Measurements from ENCODE around the gene POU2F3. TPM values are rescaled to one million over a fixed set of nuclear protein-coding genes. Genes with fewer than 3 reads are reported as not detected.

The POU2F3 gene
- total RNA-seq, 1 donor from 2014 or later, result not detected

GRCh38 chr11:120335908-120336640 lies 96.1 kb downstream of the POU2F3 start, which contains the start of gene ARHGEF12:
ARHGEF12 (plus strand) TSS chr11:120336413; CDS start chr11:120337244, 831 bp downstream.
- Histone ChIP-seq H3K9me3 (ENCODE audit: low read depth) (no peaks in the 10 kb centered on the region), H3K9ac (peak within 1 kb of the TSS; percentile 72), H3K36me3 (no peaks in the 10 kb centered on the region), H3K27ac (peak within 1 kb of the TSS; percentile 59), H2AFZ (replicated peaks) (peak within 1 kb of the TSS; percentile 77), H3K4me3 (peak within 1 kb of the TSS; percentile 97), H3K4me2 (peak within 1 kb of the TSS; percentile 92), H3K79me2 (ENCODE audit: low read depth) (peaks cover 44% of the 10 kb centered on the region), H3K27me3 (no peaks in the 10 kb centered on the region), H3K4me1 (peaks cover 25% of the 10 kb centered on the region), H3F3A (ENCODE audit: low read depth) (peaks cover 38% of the 10 kb centered on the region), H4K20me1 (ENCODE audit: low read depth) (peaks cover 43% of the 10 kb centered on the region)
- peaks cover 31% of the 10 kb centered on the region for H3K4me1 Mint-ChIP-seq
- H3K36me3 Mint-ChIP-seq, result peaks cover 3% of the 10 kb centered on the region
- H3K9me3 Mint-ChIP-seq, result peaks cover 2% of the 10 kb centered on the region
- TF ChIP-seq EZH2phosphoT487 (IDR thresholded peaks at IDR 0.05), result no peak
- TF ChIP-seq, protein P1, sequence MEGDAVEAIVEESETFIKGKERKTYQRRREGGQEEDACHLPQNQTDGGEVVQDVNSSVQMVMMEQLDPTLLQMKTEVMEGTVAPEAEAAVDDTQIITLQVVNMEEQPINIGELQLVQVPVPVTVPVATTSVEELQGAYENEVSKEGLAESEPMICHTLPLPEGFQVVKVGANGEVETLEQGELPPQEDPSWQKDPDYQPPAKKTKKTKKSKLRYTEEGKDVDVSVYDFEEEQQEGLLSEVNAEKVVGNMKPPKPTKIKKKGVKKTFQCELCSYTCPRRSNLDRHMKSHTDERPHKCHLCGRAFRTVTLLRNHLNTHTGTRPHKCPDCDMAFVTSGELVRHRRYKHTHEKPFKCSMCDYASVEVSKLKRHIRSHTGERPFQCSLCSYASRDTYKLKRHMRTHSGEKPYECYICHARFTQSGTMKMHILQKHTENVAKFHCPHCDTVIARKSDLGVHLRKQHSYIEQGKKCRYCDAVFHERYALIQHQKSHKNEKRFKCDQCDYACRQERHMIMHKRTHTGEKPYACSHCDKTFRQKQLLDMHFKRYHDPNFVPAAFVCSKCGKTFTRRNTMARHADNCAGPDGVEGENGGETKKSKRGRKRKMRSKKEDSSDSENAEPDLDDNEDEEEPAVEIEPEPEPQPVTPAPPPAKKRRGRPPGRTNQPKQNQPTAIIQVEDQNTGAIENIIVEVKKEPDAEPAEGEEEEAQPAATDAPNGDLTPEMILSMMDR (IDR thresholded peaks at IDR 0.05), result peak; percentile 61
- peak; percentile 97 for DNase-seq (ENCODE audit: low spot score)
- H3K4me3 Mint-ChIP-seq, result peak within 1 kb of the TSS; percentile 100
- H3K27ac Mint-ChIP-seq, result peak within 1 kb of the TSS; percentile 94
- H3K27me3 Mint-ChIP-seq (ENCODE audit: insufficient read depth, low read depth), result no peaks in the 10 kb centered on the region

- H3K4me3 Mint-ChIP-seq, result peak overlapping the region; percentile 100
- H3K36me3 ChIP-seq, result no peaks in the 10 kb centered on the region
These were observed 96.9 kb downstream of the POU2F3 start for GRCh38 chr11:120336641-120337354.

GRCh38 chr11:120337355-120338106 lies 97.6 kb downstream of the POU2F3 start:
- peaks cover 10% of the 10 kb centered on the region for H3K36me3 Mint-ChIP-seq
- H3K4me3 Mint-ChIP-seq, result peak overlapping the region; percentile 100
- peak overlapping the region; percentile 92 for H3K4me2 ChIP-seq
- peaks cover 49% of the 10 kb centered on the region for H4K20me1 ChIP-seq (ENCODE audit: low read depth)
- H2AFZ ChIP-seq (replicated peaks), result peak overlapping the region; percentile 30
- H3K4me1 Mint-ChIP-seq, result peaks cover 31% of the 10 kb centered on the region
- H3K36me3 ChIP-seq, result no peaks in the 10 kb centered on the region
- no peaks in the 10 kb centered on the region for H3K27me3 Mint-ChIP-seq (ENCODE audit: insufficient read depth, low read depth)
- H3K4me3 ChIP-seq, result peak overlapping the region; percentile 97
- peaks cover 25% of the 10 kb centered on the region for H3K4me1 ChIP-seq
- peak overlapping the region; percentile 66 for H3K27ac Mint-ChIP-seq
- H3K9me3 ChIP-seq (ENCODE audit: low read depth), result no peaks in the 10 kb centered on the region
- H3F3A ChIP-seq (ENCODE audit: low read depth), result peaks cover 38% of the 10 kb centered on the region
- DNase-seq (ENCODE audit: low spot score), result peak; percentile 16
- no peaks in the 10 kb centered on the region for H3K27me3 ChIP-seq
- peaks cover 2% of the 10 kb centered on the region for H3K9me3 Mint-ChIP-seq
- H3K9ac ChIP-seq, result peak overlapping the region; percentile 72
- H3K27ac ChIP-seq, result no peak overlapping the region
- TF ChIP-seq, protein P1 (IDR thresholded peaks at IDR 0.05), result no peak
- no peak for TF ChIP-seq EZH2 (IDR thresholded peaks at IDR 0.05)
- no peak for TF ChIP-seq EZH2phosphoT487 (IDR thresholded peaks at IDR 0.05)
- peaks cover 59% of the 10 kb centered on the region for H3K79me2 ChIP-seq (ENCODE audit: low read depth)

More at GRCh38 chr11:120336641-120337354, 96.9 kb downstream of the POU2F3 start:
- Histone ChIP-seq H3K4me1 (peaks cover 25% of the 10 kb centered on the region), H3K4me2 (peak overlapping the region; percentile 92), H3K27me3 (no peaks in the 10 kb centered on the region), H3K9ac (peak overlapping the region; percentile 72), H4K20me1 (ENCODE audit: low read depth) (peaks cover 49% of the 10 kb centered on the region), H3K9me3 (ENCODE audit: low read depth) (no peaks in the 10 kb centered on the region), H3K4me3 (peak overlapping the region; percentile 97), H3F3A (ENCODE audit: low read depth) (peaks cover 38% of the 10 kb centered on the region), H3K27ac (peak overlapping the region; percentile 59), H2AFZ (replicated peaks) (peak overlapping the region; percentile 30), H3K79me2 (ENCODE audit: low read depth) (peaks cover 51% of the 10 kb centered on the region)
- Mint-ChIP-seq H3K9me3 (peaks cover 2% of the 10 kb centered on the region), H3K4me1 (peaks cover 31% of the 10 kb centered on the region), H3K27ac (peak overlapping the region; percentile 94), H3K27me3 (ENCODE audit: insufficient read depth, low read depth) (no peaks in the 10 kb centered on the region), H3K36me3 (peaks cover 5% of the 10 kb centered on the region)
- TF ChIP-seq, protein P1 (IDR thresholded peaks at IDR 0.05), result no peak
- TF ChIP-seq EZH2phosphoT487 (IDR thresholded peaks at IDR 0.05) (no peak), EZH2 (IDR thresholded peaks at IDR 0.05) (peak; percentile 13)
- DNase-seq (ENCODE audit: low spot score), result peak; percentile 47
